Fibroblast of villous mesenchyme (primary cell): ENCODE data around the gene ST6GALNAC5. TPM values are rescaled to one million over a fixed set of nuclear protein-coding genes. Genes with fewer than 3 reads are reported as not detected.

ENCODE experiments used
- DNase-seq: peaks from one replicate; pipeline ENCODE4 v3.0.0-alpha.2; 2010; ENCODE audit warnings: low read depth
- H3K4me3 ChIP-seq: 2 replicates; pipeline ENCODE4 v1.5.1; 2011; ENCODE audit warnings: low read depth, mild to moderate bottlenecking, low read length
- CTCF ChIP-seq: IDR thresholded peaks from 2 replicates; pipeline ENCODE4 v1.5.1; 2012; ENCODE audit warnings: low read depth, mild to moderate bottlenecking, low read length; ENCODE audit not compliant: insufficient read depth
- total RNA-seq: library from RNA; depleted of rRNA; stranded (reverse); fragments of >200 nt; gene quantifications from 2 replicates; pipeline ENCODE4 v1.2.3, GENCODE V29; 2012

Gene ST6GALNAC5
- total RNA-seq, 1 donor, result 155 TPM

- no peak for DNase-seq
- H3K4me3 ChIP-seq, result no peak overlapping the region
- no peak for TF ChIP-seq CTCF
These were observed 38.8 kb downstream of the ST6GALNAC5 start for GRCh38 chr1:76905876-76906595.

DNA sequence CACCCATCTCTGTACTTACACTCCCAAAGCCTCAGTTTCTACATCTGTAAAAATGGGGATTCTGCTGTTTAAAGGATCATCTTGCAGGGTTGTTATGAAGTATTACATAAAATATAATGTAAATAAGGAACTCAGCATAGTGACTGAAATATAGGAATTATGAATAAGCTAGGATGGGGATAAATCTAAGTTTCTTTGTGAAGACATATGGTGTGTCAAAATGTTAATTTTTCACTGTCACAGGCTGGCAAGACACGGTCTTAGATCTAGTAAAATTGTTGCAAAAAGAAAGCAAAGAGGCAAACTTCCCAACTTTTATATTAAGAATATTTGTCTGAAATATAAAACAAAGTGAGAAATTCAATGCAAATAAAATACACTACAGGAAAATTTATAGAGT is 42.0 kb downstream of the ST6GALNAC5 start:
- H3K4me3 ChIP-seq, result no peak overlapping the region
- TF ChIP-seq CTCF, result no peak
- no peak for DNase-seq

GRCh38 chr1:76919085-76919484 is 51.8 kb downstream of the ST6GALNAC5 start:
- no peak overlapping the region for H3K4me3 ChIP-seq
- DNase-seq, result no peak
- no peak for TF ChIP-seq CTCF

- no peak for TF ChIP-seq CTCF
- no peak overlapping the region for H3K4me3 ChIP-seq
- DNase-seq, result no peak
These were observed 54.3 kb downstream of the ST6GALNAC5 start for GRCh38 chr1:76921590-76921989.

GRCh38 chr1:76925825-76926224 is 58.5 kb downstream of the ST6GALNAC5 start:
- no peak for DNase-seq
- no peak for TF ChIP-seq CTCF
- no peak overlapping the region for H3K4me3 ChIP-seq

DNA sequence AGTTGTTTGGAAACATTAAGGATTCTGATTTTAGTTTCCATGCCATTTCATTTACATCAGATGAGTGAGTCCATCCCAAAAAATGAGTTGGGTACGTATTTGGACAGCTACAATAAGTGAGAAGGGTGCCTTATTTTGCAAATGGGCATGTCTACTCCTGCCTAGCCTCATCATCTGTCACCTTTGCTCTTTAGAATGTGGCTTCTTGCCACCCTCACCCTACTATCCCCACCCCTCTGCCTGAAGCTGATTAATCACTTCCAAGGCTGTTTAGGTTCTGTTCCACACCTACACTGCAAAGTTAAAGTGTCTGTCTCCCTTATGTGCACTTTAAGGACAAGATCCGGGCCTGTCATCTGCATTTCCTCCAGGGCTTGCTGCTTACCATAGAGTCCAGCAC is 61.2 kb downstream of the ST6GALNAC5 start:
- TF ChIP-seq CTCF, result no peak
- no peak overlapping the region for H3K4me3 ChIP-seq
- DNase-seq, result no peak

GRCh38 chr1:76929136-76929535 is 61.9 kb downstream of the ST6GALNAC5 start:
- TF ChIP-seq CTCF, result no peak
- H3K4me3 ChIP-seq, result no peak overlapping the region
- DNase-seq, result no peak
